ENCODE data around the gene SLC8A2. TPM values are rescaled to one million over a fixed set of nuclear protein-coding genes. Genes with fewer than 3 reads are reported as not detected.

Gene SLC8A2
- polyA plus RNA-seq, 1 donor (not counting 4 experiments of a cell fraction or from before 2014, with no cell fraction given) = 0.17 TPM

DNA sequence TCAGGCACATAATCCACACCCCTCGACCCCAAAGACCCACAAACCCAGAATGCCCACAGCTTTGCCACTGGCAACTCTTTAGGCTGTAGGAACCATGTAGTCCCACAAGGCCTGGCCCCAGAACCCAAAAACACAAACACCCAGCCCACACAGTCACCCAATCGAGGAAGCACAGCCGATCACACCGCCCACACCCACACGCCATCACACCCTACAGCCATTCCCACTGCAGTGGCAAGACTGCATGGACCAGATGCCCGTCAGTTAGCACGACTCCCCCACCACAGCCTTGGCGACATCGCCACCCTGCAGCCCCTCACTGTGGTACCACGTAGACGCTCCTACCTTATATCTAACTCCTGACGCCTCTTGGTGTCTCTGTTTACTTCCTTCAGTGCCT is 28.4 kb downstream of the SLC8A2 start:
- no peaks in the 10 kb centered on the region for H3K9me3 ChIP-seq (ENCODE audit: control insufficient read depth, low read depth, low read length)
- peaks cover 3% of the 10 kb centered on the region for H3K4me1 ChIP-seq (ENCODE audit: control insufficient read depth, extremely low read depth, insufficient read depth, low read length)
- no peaks in the 10 kb centered on the region for H3K9me1 ChIP-seq (ENCODE audit: control insufficient read depth, extremely low read depth, insufficient read depth, low read length)
- dilution Hi-C loops (cut with MboI; ENCODE audit: extremely low pct_ligation_motif_present, low sequenced_read_pairs) = no loop called here
- H3K4me2 ChIP-seq (ENCODE audit: control insufficient read depth, extremely low read depth, insufficient read depth, low read depth, low read length) = no peak overlapping the region
- H3K36me3 ChIP-seq (ENCODE audit: control insufficient read depth in 2 of 2, extremely low read depth in 1 of 2, insufficient read depth in 2 of 2, low read length in 2 of 2) = no peaks in the 10 kb centered on the region
- peaks cover 2% of the 10 kb centered on the region for H4K20me1 ChIP-seq (ENCODE audit: control insufficient read depth, extremely low read depth, insufficient read depth, low read length)
- H3K79me2 ChIP-seq (ENCODE audit: control insufficient read depth, insufficient read depth, low read length) = no peaks in the 10 kb centered on the region
- H3K27ac ChIP-seq (ENCODE audit: control insufficient read depth, insufficient read depth, low read length) = no peak overlapping the region
- H3K9ac ChIP-seq (ENCODE audit: control insufficient read depth, extremely low read depth, insufficient read depth, low read length) = no peak overlapping the region
- H3K27me3 ChIP-seq (ENCODE audit: control insufficient read depth, extremely low read depth, insufficient read depth, low read length) = peaks cover 48% of the 10 kb centered on the region
- TF ChIP-seq CTCF (optimal IDR thresholded peaks at IDR 0.05 in 1 of 3, IDR thresholded peaks at IDR 0.05 in 1 of 3, conservative IDR thresholded peaks at IDR 0.05 in 1 of 3; ENCODE audit: extremely low read depth in 1 of 3, insufficient read depth in 2 of 3, low read length in 3 of 3) (no peak), EZH2 (IDR thresholded peaks at IDR 0.05; ENCODE audit: low read length) (no peak)
- H2AFZ ChIP-seq (ENCODE audit: control insufficient read depth, low read length) = no peak overlapping the region
- no peak overlapping the region for H3K4me3 ChIP-seq (ENCODE audit: control insufficient read depth in 2 of 3, extremely low read depth in 1 of 3, insufficient read depth in 2 of 3, low read depth in 1 of 3, low read length in 3 of 3)
- no peak for FAIRE-seq
- DNase-seq (ENCODE audit: low read depth, low spot score) = no peak

DNA sequence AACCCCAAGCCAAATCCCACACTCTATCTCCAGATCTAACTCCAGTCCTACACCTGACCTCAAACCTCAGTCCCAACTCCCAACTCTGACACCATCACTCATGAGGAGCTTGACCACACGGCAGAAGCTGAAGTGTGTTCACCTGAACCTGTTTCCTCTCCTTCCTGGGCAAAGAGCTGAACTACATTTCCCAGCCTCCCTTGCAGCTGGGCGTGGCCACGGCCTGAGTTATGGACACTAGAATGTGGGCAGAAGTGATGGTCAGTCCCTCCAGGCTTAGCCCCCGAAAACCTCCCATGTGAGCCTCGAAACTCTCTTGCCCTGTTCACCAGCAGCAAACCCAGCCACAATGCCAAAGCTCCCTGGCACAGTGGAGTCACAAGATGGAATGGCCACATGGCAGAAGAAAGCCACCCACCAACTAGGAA is 32.9 kb downstream of the SLC8A2 start:
- no peak for TF ChIP-seq CTCF (optimal IDR thresholded peaks at IDR 0.05 in 1 of 3, IDR thresholded peaks at IDR 0.05 in 1 of 3, conservative IDR thresholded peaks at IDR 0.05 in 1 of 3; ENCODE audit: extremely low read depth in 1 of 3, insufficient read depth in 2 of 3, low read length in 3 of 3)
- TF ChIP-seq EZH2 (IDR thresholded peaks at IDR 0.05; ENCODE audit: low read length) = no peak
- DNase-seq (ENCODE audit: low read depth, low spot score) = no peak
- peaks cover 16% of the 10 kb centered on the region for H3K27me3 ChIP-seq (ENCODE audit: control insufficient read depth, extremely low read depth, insufficient read depth, low read length)

More for the DNA sequence above, 32.9 kb downstream of the SLC8A2 start:
- H3K4me3 ChIP-seq (ENCODE audit: control insufficient read depth in 2 of 3, extremely low read depth in 1 of 3, insufficient read depth in 2 of 3, low read depth in 1 of 3, low read length in 3 of 3) = no peak overlapping the region
- no peak overlapping the region for H3K27ac ChIP-seq (ENCODE audit: control insufficient read depth, insufficient read depth, low read length)
- H4K20me1 ChIP-seq (ENCODE audit: control insufficient read depth, extremely low read depth, insufficient read depth, low read length) = no peaks in the 10 kb centered on the region
- H3K9me3 ChIP-seq (ENCODE audit: control insufficient read depth, low read depth, low read length) = no peaks in the 10 kb centered on the region
- no peak overlapping the region for H3K4me2 ChIP-seq (ENCODE audit: control insufficient read depth, extremely low read depth, insufficient read depth, low read depth, low read length)
- no peaks in the 10 kb centered on the region for H3K4me1 ChIP-seq (ENCODE audit: control insufficient read depth, extremely low read depth, insufficient read depth, low read length)
- FAIRE-seq = no peak
- no peak overlapping the region for H2AFZ ChIP-seq (ENCODE audit: control insufficient read depth, low read length)
- dilution Hi-C loops (cut with MboI; ENCODE audit: extremely low pct_ligation_motif_present, low sequenced_read_pairs) = no loop called here
- H3K9me1 ChIP-seq (ENCODE audit: control insufficient read depth, extremely low read depth, insufficient read depth, low read length) = no peaks in the 10 kb centered on the region
- no peaks in the 10 kb centered on the region for H3K36me3 ChIP-seq (ENCODE audit: control insufficient read depth in 2 of 2, extremely low read depth in 1 of 2, insufficient read depth in 2 of 2, low read length in 2 of 2)
- H3K79me2 ChIP-seq (ENCODE audit: control insufficient read depth, insufficient read depth, low read length) = no peaks in the 10 kb centered on the region
- no peak overlapping the region for H3K9ac ChIP-seq (ENCODE audit: control insufficient read depth, extremely low read depth, insufficient read depth, low read length)
